ENCODE results near the gene CCL5. TPM values are rescaled to one million over a fixed set of nuclear protein-coding genes. Genes with fewer than 3 reads are reported as not detected.

Gene CCL5
- total RNA-seq, 1 experiment from 2014 or later, result 0.17 TPM

DNA sequence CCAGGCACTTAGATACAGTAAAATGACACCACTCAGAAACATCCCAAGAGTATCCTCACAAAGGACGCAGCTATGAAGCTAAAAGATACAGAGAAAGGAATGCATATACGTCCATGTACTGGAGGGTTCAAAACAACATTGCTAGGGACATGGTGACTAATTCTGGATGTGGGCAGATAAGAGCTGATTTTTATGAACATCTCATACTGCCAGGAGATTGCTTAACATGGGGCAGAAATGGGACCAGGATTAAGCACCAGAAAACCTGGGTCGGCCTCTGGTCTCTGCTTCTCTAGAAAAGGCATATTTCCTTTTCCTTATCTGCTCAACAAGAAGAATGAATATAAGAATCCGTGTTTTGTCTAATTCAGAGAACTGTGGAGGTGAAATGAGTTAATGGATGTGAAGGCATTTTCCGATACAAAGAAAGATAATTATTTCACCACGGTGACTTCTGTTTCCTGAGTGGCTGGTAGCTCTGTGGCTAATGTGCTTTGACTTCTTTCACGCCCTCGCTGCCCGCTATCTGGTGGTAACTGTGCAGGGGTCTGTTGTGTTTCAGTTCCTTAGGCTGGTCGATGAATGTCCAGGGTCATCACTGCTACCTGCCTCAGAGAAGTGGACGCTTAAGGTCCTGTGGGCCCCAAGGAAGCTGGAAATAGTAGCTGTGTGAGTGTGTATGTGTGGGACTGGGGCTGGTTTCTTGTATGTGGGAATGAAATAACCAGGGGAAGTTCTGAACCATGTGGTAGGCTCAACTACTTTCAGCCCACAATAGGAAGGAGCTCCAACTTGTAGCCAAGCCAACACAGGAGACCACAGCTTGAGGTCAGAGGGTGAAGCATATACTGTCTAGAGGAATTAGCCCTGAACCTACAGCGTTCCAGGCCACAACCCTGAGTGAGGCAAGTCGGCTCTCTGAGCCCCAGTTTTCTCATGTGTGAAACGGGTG, 15.8 kb upstream of the CCL5 start:
- ChIA-PET POLR2A (no interaction called here), CTCF (interaction anchor here (0.6 kb wide), 1 partner anchor 132 kb away, joined by 3 read pairs; no protein-coding TSS in a partner anchor)
- H3K4me1 Mint-ChIP-seq, result peaks cover 11% of the 10 kb centered on the region
- TF ChIP-seq, protein P1, sequence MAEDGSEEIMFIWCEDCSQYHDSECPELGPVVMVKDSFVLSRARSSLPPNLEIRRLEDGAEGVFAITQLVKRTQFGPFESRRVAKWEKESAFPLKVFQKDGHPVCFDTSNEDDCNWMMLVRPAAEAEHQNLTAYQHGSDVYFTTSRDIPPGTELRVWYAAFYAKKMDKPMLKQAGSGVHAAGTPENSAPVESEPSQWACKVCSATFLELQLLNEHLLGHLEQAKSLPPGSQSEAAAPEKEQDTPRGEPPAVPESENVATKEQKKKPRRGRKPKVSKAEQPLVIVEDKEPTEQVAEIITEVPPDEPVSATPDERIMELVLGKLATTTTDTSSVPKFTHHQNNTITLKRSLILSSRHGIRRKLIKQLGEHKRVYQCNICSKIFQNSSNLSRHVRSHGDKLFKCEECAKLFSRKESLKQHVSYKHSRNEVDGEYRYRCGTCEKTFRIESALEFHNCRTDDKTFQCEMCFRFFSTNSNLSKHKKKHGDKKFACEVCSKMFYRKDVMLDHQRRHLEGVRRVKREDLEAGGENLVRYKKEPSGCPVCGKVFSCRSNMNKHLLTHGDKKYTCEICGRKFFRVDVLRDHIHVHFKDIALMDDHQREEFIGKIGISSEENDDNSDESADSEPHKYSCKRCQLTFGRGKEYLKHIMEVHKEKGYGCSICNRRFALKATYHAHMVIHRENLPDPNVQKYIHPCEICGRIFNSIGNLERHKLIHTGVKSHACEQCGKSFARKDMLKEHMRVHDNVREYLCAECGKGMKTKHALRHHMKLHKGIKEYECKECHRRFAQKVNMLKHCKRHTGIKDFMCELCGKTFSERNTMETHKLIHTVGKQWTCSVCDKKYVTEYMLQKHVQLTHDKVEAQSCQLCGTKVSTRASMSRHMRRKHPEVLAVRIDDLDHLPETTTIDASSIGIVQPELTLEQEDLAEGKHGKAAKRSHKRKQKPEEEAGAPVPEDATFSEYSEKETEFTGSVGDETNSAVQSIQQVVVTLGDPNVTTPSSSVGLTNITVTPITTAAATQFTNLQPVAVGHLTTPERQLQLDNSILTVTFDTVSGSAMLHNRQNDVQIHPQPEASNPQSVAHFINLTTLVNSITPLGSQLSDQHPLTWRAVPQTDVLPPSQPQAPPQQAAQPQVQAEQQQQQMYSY (CRISPR knock-in tag; IDR thresholded peaks at IDR 0.05), result no peak
- TF ChIP-seq, protein P2, sequence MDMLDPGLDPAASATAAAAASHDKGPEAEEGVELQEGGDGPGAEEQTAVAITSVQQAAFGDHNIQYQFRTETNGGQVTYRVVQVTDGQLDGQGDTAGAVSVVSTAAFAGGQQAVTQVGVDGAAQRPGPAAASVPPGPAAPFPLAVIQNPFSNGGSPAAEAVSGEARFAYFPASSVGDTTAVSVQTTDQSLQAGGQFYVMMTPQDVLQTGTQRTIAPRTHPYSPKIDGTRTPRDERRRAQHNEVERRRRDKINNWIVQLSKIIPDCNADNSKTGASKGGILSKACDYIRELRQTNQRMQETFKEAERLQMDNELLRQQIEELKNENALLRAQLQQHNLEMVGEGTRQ (CRISPR knock-in tag; IDR thresholded peaks at IDR 0.05), result no peak
- TF ChIP-seq NFATC4 (CRISPR knock-in tag; IDR thresholded peaks at IDR 0.05) (no peak), ZBTB21 (CRISPR knock-in tag; IDR thresholded peaks at IDR 0.05; ENCODE audit: borderline replicate concordance) (no peak), RELA (CRISPR knock-in tag; IDR thresholded peaks at IDR 0.05; ENCODE audit: borderline replicate concordance) (no peak), EMX1 (CRISPR knock-in tag; IDR thresholded peaks at IDR 0.05) (no peak), ZNF317 (CRISPR knock-in tag; IDR thresholded peaks at IDR 0.05; ENCODE audit: borderline replicate concordance, low read depth) (no peak), NFE2L1 (CRISPR knock-in tag; IDR thresholded peaks at IDR 0.05) (no peak), FOXP1 (CRISPR knock-in tag; IDR thresholded peaks at IDR 0.05; ENCODE audit: borderline replicate concordance) (no peak), ZNF396 (CRISPR knock-in tag; IDR thresholded peaks at IDR 0.05; ENCODE audit: borderline replicate concordance) (no peak), MYBL2 (CRISPR knock-in tag; IDR thresholded peaks at IDR 0.05) (no peak), CREB1 (CRISPR knock-in tag; IDR thresholded peaks at IDR 0.05) (no peak), ZNF671 (CRISPR knock-in tag; IDR thresholded peaks at IDR 0.05) (no peak), CREM (CRISPR knock-in tag; IDR thresholded peaks at IDR 0.05) (no peak)
- TF ChIP-seq, protein P3, sequence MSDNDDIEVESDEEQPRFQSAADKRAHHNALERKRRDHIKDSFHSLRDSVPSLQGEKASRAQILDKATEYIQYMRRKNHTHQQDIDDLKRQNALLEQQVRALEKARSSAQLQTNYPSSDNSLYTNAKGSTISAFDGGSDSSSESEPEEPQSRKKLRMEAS (CRISPR knock-in tag; IDR thresholded peaks at IDR 0.05), result no peak
- TF ChIP-seq, protein P4, sequence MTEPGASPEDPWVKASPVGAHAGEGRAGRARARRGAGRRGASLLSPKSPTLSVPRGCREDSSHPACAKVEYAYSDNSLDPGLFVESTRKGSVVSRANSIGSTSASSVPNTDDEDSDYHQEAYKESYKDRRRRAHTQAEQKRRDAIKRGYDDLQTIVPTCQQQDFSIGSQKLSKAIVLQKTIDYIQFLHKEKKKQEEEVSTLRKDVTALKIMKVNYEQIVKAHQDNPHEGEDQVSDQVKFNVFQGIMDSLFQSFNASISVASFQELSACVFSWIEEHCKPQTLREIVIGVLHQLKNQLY (CRISPR knock-in tag; IDR thresholded peaks at IDR 0.05), result no peak
- TF ChIP-seq, protein P5, sequence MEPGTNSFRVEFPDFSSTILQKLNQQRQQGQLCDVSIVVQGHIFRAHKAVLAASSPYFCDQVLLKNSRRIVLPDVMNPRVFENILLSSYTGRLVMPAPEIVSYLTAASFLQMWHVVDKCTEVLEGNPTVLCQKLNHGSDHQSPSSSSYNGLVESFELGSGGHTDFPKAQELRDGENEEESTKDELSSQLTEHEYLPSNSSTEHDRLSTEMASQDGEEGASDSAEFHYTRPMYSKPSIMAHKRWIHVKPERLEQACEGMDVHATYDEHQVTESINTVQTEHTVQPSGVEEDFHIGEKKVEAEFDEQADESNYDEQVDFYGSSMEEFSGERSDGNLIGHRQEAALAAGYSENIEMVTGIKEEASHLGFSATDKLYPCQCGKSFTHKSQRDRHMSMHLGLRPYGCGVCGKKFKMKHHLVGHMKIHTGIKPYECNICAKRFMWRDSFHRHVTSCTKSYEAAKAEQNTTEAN (CRISPR knock-in tag; IDR thresholded peaks at IDR 0.05), result no peak
- TF ChIP-seq, protein P6, sequence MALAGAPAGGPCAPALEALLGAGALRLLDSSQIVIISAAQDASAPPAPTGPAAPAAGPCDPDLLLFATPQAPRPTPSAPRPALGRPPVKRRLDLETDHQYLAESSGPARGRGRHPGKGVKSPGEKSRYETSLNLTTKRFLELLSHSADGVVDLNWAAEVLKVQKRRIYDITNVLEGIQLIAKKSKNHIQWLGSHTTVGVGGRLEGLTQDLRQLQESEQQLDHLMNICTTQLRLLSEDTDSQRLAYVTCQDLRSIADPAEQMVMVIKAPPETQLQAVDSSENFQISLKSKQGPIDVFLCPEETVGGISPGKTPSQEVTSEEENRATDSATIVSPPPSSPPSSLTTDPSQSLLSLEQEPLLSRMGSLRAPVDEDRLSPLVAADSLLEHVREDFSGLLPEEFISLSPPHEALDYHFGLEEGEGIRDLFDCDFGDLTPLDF (CRISPR knock-in tag; IDR thresholded peaks at IDR 0.05), result no peak
- TF ChIP-seq, protein P7, sequence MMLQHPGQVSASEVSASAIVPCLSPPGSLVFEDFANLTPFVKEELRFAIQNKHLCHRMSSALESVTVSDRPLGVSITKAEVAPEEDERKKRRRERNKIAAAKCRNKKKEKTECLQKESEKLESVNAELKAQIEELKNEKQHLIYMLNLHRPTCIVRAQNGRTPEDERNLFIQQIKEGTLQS (CRISPR knock-in tag; conservative IDR thresholded peaks at IDR 0.05), result no peak
- TF ChIP-seq, protein P8, sequence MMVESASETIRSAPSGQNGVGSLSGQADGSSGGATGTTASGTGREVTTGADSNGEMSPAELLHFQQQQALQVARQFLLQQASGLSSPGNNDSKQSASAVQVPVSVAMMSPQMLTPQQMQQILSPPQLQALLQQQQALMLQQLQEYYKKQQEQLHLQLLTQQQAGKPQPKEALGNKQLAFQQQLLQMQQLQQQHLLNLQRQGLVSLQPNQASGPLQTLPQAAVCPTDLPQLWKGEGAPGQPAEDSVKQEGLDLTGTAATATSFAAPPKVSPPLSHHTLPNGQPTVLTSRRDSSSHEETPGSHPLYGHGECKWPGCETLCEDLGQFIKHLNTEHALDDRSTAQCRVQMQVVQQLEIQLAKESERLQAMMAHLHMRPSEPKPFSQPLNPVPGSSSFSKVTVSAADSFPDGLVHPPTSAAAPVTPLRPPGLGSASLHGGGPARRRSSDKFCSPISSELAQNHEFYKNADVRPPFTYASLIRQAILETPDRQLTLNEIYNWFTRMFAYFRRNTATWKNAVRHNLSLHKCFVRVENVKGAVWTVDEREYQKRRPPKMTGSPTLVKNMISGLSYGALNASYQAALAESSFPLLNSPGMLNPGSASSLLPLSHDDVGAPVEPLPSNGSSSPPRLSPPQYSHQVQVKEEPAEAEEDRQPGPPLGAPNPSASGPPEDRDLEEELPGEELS (CRISPR knock-in tag; IDR thresholded peaks at IDR 0.05), result no peak
- no peaks in the 10 kb centered on the region for H3K27me3 Mint-ChIP-seq (ENCODE audit: low read depth)
- no peaks in the 10 kb centered on the region for H3K9me3 Mint-ChIP-seq
- H3K4me3 Mint-ChIP-seq, result no peak overlapping the region
- no peak for DNase-seq (ENCODE audit: low spot score)
- H3K27ac Mint-ChIP-seq, result no peak overlapping the region
- no peak for ATAC-seq
- no peaks in the 10 kb centered on the region for H3K36me3 Mint-ChIP-seq
